Mesenchymal stem cell (in vitro differentiated cells and primary cell): ENCODE results near the gene DPPA3.

Experiments used
- DNase-seq: peaks from one replicate; pipeline ENCODE4 v3.0.0-alpha.2; 2013
- H2AFZ ChIP-seq: one replicate; pipeline ENCODE4 v1.6.1; 2013; ENCODE audit warnings: low read depth, mild to moderate bottlenecking, control low read depth, inconsistent platforms, low read length, moderate library complexity
- H2AK5ac ChIP-seq: 2 replicates; pipeline ENCODE4 v1.6.1; 2013; ENCODE audit warnings: low read length, moderate library complexity, mild to moderate bottlenecking, inconsistent platforms; ENCODE audit not compliant: severe bottlenecking
- H2BK120ac ChIP-seq: one replicate; pipeline ENCODE4 v1.6.1; 2013; ENCODE audit warnings: low read depth, mild to moderate bottlenecking, inconsistent platforms, low read length, moderate library complexity
- H2BK12ac ChIP-seq, 2 experiments: one replicate each; pipeline ENCODE4 v1.6.1; 2013; ENCODE audit warnings: inconsistent platforms in 2 of 2, low read length in 2 of 2, mild to moderate bottlenecking in 2 of 2, moderate library complexity in 2 of 2, control low read depth in 1 of 2
- H2BK15ac ChIP-seq: one replicate; pipeline ENCODE4 v1.6.1; 2013; ENCODE audit warnings: mild to moderate bottlenecking, low read depth, inconsistent platforms; ENCODE audit not compliant: poor library complexity, severe bottlenecking
- H2BK5ac ChIP-seq: 2 replicates; pipeline ENCODE4 v1.6.1; 2013; ENCODE audit warnings: low read depth, mild to moderate bottlenecking, low read length, control low read depth, inconsistent platforms; ENCODE audit not compliant: poor library complexity, severe bottlenecking
- H3K14ac ChIP-seq, 2 experiments: one replicate each; pipeline ENCODE4 v1.6.1; 2013; ENCODE audit warnings: inconsistent platforms in 2 of 2, low read length in 2 of 2, control low read depth in 1 of 2, mild to moderate bottlenecking in 1 of 2, moderate library complexity in 1 of 2
- H3K18ac ChIP-seq, 2 experiments: one replicate each; pipeline ENCODE4 v1.6.1; 2013; ENCODE audit warnings: inconsistent platforms in 2 of 2, low read length in 2 of 2, control low read depth in 1 of 2, low read depth in 1 of 2, mild to moderate bottlenecking in 1 of 2
- H3K23ac ChIP-seq, 2 experiments: one replicate each; pipeline ENCODE4 v1.6.1; 2013; ENCODE audit warnings: inconsistent platforms in 2 of 2, low read length in 2 of 2, mild to moderate bottlenecking in 2 of 2, moderate library complexity in 2 of 2, control low read depth in 1 of 2
- H3K27ac ChIP-seq: 2 replicates; pipeline ENCODE4 v1.5.1; 2013; ENCODE audit warnings: mild to moderate bottlenecking, moderate library complexity, low read length, control low read depth, inconsistent platforms; ENCODE audit not compliant: poor library complexity, severe bottlenecking
- H3K27me3 ChIP-seq, 2 experiments: 2 replicates each; pipeline versions ENCODE4 v1.6.1 to v1.7.0; 2013; ENCODE audit warnings: low read length in 2 of 2, mild to moderate bottlenecking in 2 of 2, moderate library complexity in 2 of 2, control low read depth in 1 of 2, inconsistent platforms in 1 of 2; ENCODE audit not compliant: control insufficient read depth in 1 of 2, insufficient read depth in 1 of 2
- H3K36me3 ChIP-seq, 2 experiments: 2 replicates each; pipeline versions ENCODE4 v1.6.1 to v1.7.0; 2013; ENCODE audit warnings: low read length in 2 of 2, control low read depth in 1 of 2, inconsistent platforms in 1 of 2, low read depth in 1 of 2, mild to moderate bottlenecking in 1 of 2; ENCODE audit not compliant: insufficient read depth in 2 of 2, control insufficient read depth in 1 of 2
- H3K4ac ChIP-seq, 2 experiments: one replicate each; pipeline ENCODE4 v1.6.1; 2013; ENCODE audit warnings: inconsistent platforms in 2 of 2, low read length in 2 of 2, mild to moderate bottlenecking in 2 of 2, moderate library complexity in 2 of 2, control low read depth in 1 of 2, low read depth in 1 of 2
- H3K4me1 ChIP-seq: 2 replicates; pipeline ENCODE4 v1.6.1; 2013; ENCODE audit warnings: low read depth, low read length, control low read depth; ENCODE audit not compliant: control insufficient read depth, insufficient read depth
- H3K4me2 ChIP-seq: 2 replicates; pipeline ENCODE4 v1.6.1; 2013; ENCODE audit warnings: low read length, mild to moderate bottlenecking, inconsistent platforms; ENCODE audit not compliant: poor library complexity, severe bottlenecking
- H3K4me3 ChIP-seq, 2 experiments: 2 replicates each; pipeline versions ENCODE4 v1.5.1 to v1.7.0; 2013; ENCODE audit warnings: low read length in 2 of 2, mild to moderate bottlenecking in 2 of 2, control low read depth in 1 of 2, low read depth in 1 of 2; ENCODE audit not compliant: insufficient read depth in 1 of 2
- H3K79me1 ChIP-seq: replicated peaks from 2 replicates; pipeline ENCODE4 v1.6.1; 2013; ENCODE audit warnings: mild to moderate bottlenecking, control low read depth, low read length, inconsistent platforms; ENCODE audit not compliant: poor library complexity, severe bottlenecking
- H3K9ac ChIP-seq: 2 replicates; pipeline ENCODE4 v1.7.0; 2013; ENCODE audit warnings: mild to moderate bottlenecking, low read length, moderate library complexity
- H3K9me3 ChIP-seq: 2 replicates; pipeline ENCODE4 v1.7.0; 2013; ENCODE audit warnings: mild to moderate bottlenecking, low read length; ENCODE audit not compliant: control insufficient read depth
- H4K8ac ChIP-seq: one replicate; pipeline ENCODE4 v1.6.1; 2013; ENCODE audit warnings: inconsistent platforms, mild to moderate bottlenecking, low read length, moderate library complexity
- H4K91ac ChIP-seq: one replicate; pipeline ENCODE4 v1.6.1; 2013; ENCODE audit warnings: mild to moderate bottlenecking, low read length, inconsistent platforms
- WGBS: methylation state at CpG from one replicate; pipeline ENCODE4 v1.1.7; 2013; ENCODE audit warnings: mixed read lengths; 5-methylcytosine and 5-hydroxymethylcytosine counted together

DPPA3 gene

DNA sequence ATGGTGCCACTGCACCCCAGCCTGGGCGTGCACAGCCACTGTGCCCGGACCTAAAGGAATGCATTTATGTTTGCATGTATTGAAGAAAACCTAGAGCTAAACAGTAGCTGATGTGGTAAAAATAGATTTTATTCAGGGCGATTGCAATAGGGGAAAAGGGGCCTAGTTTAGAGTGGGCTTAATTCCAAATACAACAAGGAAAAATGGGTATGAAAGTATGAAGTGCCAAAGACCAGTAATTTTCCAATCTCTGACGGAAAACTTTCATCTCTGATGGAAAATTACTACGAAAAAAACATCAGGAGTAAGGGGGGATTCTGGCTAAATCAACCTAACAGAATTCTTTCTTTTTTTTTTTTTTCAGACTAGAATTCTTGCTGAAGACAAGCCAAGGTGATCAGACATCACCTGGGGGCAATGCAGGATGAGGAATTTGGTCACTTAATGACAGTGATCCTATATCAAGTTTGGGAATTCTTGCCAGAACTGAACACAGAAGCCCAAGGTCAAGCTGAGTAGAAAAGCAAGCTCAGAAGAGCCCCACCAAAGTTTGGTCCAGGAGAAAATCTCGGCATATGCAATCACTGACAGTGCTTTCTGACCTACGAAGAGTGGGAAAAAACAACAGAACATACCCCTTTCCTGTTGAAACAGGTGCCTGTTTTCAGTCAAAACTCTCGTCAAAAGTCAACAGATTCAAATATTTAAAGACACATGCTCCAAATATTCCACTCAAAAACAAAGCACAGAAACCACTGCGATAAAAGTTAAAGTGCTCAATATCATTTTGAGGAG, 31.8 kb upstream of the DPPA3 start:
- H3K27ac ChIP-seq, result no peak overlapping the region
- H2BK5ac ChIP-seq, result no peak overlapping the region
- no peak overlapping the region for H3K4ac ChIP-seq
- no peak overlapping the region for H3K4me2 ChIP-seq
- no peak overlapping the region for H2AK5ac ChIP-seq
- no peak overlapping the region for H4K91ac ChIP-seq
- no peaks in the 10 kb centered on the region for H3K36me3 ChIP-seq
- no peak overlapping the region for H3K4me3 ChIP-seq
- DNase-seq, result no peak
- peaks cover 0 to 4% of the 10 kb centered on the region in 2 experiments for H3K27me3 ChIP-seq
- no peak overlapping the region for H3K9ac ChIP-seq
- H3K14ac ChIP-seq, result no peak overlapping the region
- no peak overlapping the region for H2AFZ ChIP-seq
- no peak overlapping the region for H3K18ac ChIP-seq
- WGBS, result 88% methylated on average over 8 of the region's 9 CpGs
- no peak overlapping the region for H2BK120ac ChIP-seq
- no peak overlapping the region for H2BK12ac ChIP-seq
- H3K79me1 ChIP-seq, result no peaks in the 10 kb centered on the region
- no peak overlapping the region for H3K23ac ChIP-seq
- no peak overlapping the region for H2BK15ac ChIP-seq
- H3K4me1 ChIP-seq, result no peaks in the 10 kb centered on the region
- H3K9me3 ChIP-seq, result no peaks in the 10 kb centered on the region
- H4K8ac ChIP-seq, result no peak overlapping the region

DNA sequence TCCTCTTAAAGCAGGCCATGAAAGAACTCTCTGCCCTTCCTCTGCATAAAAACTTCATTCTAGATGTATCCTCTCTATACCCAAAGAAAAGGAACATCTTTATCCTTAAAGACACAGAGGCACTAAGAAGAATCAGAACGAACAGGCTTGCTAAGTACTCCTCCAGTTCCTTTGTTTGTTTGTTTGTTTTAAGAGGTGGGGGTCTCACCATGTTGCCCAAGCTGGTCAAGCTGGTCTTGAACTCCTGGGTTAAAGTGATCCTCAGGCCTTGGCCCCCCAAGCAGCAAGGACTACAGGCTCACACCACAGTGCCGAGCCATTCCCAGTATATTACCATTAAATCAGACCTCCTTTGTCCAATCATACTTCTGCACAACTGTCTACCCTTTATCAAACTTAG, 29.7 kb upstream of the DPPA3 start:
- no peak overlapping the region for H3K14ac ChIP-seq
- H4K91ac ChIP-seq, result no peak overlapping the region
- H3K23ac ChIP-seq, result no peak overlapping the region
- DNase-seq, result no peak
- H3K18ac ChIP-seq, result no peak overlapping the region
- H2BK120ac ChIP-seq, result no peak overlapping the region
- H3K9me3 ChIP-seq, result no peaks in the 10 kb centered on the region
- WGBS, result 69% methylated on average over 2 of the region's 2 CpGs
- H3K4me1 ChIP-seq, result no peaks in the 10 kb centered on the region
- no peaks in the 10 kb centered on the region for H3K79me1 ChIP-seq
- no peak overlapping the region for H3K27ac ChIP-seq
- no peak overlapping the region for H2AK5ac ChIP-seq
- no peak overlapping the region for H2BK5ac ChIP-seq
- H3K27me3 ChIP-seq, result no peaks in the 10 kb centered on the region
- no peak overlapping the region for H3K4me2 ChIP-seq
- H2BK15ac ChIP-seq, result no peak overlapping the region
- H4K8ac ChIP-seq, result no peak overlapping the region
- H2BK12ac ChIP-seq, result no peak overlapping the region
- no peak overlapping the region for H3K9ac ChIP-seq
- H3K36me3 ChIP-seq, result no peaks in the 10 kb centered on the region
- no peak overlapping the region for H2AFZ ChIP-seq
- no peak overlapping the region for H3K4me3 ChIP-seq
- no peak overlapping the region for H3K4ac ChIP-seq

GRCh38 chr12:7693793-7694192, 17.4 kb upstream of the DPPA3 start:
- H4K91ac ChIP-seq, result no peak overlapping the region
- no peak overlapping the region for H3K27ac ChIP-seq
- H3K18ac ChIP-seq, result no peak overlapping the region
- H3K27me3 ChIP-seq, result peaks cover 0 to 4% of the 10 kb centered on the region in 2 experiments
- H3K23ac ChIP-seq, result no peak overlapping the region
- no peaks in the 10 kb centered on the region for H3K4me1 ChIP-seq
- H2BK15ac ChIP-seq, result no peak overlapping the region
- no peak overlapping the region for H3K4me2 ChIP-seq
- no peak overlapping the region for H2BK12ac ChIP-seq
- H3K79me1 ChIP-seq, result no peaks in the 10 kb centered on the region
- H2BK120ac ChIP-seq, result no peak overlapping the region
- H2BK5ac ChIP-seq, result no peak overlapping the region
- no peaks in the 10 kb centered on the region for H3K36me3 ChIP-seq
- no peaks in the 10 kb centered on the region for H3K9me3 ChIP-seq
- no peak overlapping the region for H3K4ac ChIP-seq
- no peak overlapping the region for H2AFZ ChIP-seq
- 85% methylated on average over 6 of the region's 6 CpGs for WGBS
- peak overlapping the region in 1 of 2 experiments; percentile 70 for H3K14ac ChIP-seq
- no peak overlapping the region for H3K9ac ChIP-seq
- DNase-seq, result no peak
- H4K8ac ChIP-seq, result no peak overlapping the region
- no peak overlapping the region for H3K4me3 ChIP-seq
- H2AK5ac ChIP-seq, result no peak overlapping the region

GRCh38 chr12:7694556-7695236, 16.5 kb upstream of the DPPA3 start:
- no peak overlapping the region for H2BK12ac ChIP-seq
- no peak overlapping the region for H3K27ac ChIP-seq
- H4K91ac ChIP-seq, result no peak overlapping the region
- no peak overlapping the region for H2BK5ac ChIP-seq
- peaks cover 0 to 4% of the 10 kb centered on the region in 2 experiments for H3K27me3 ChIP-seq
- no peak overlapping the region for H3K4me3 ChIP-seq
- H3K4me2 ChIP-seq, result no peak overlapping the region
- H3K36me3 ChIP-seq, result no peaks in the 10 kb centered on the region
- no peak overlapping the region for H3K18ac ChIP-seq
- H3K23ac ChIP-seq, result no peak overlapping the region
- H3K79me1 ChIP-seq, result no peaks in the 10 kb centered on the region
- H3K4ac ChIP-seq, result no peak overlapping the region
- no peaks in the 10 kb centered on the region for H3K9me3 ChIP-seq
- 58% methylated on average over 2 of the region's 3 CpGs for WGBS
- H3K4me1 ChIP-seq, result no peaks in the 10 kb centered on the region
- no peak overlapping the region for H2AFZ ChIP-seq
- H4K8ac ChIP-seq, result no peak overlapping the region
- H2BK120ac ChIP-seq, result no peak overlapping the region
- no peak for DNase-seq
- no peak overlapping the region for H2BK15ac ChIP-seq
- no peak overlapping the region for H2AK5ac ChIP-seq
- no peak overlapping the region for H3K9ac ChIP-seq
- no peak overlapping the region for H3K14ac ChIP-seq
